Activated CD4-positive, alpha-beta T cell treated with anti-CD3 and anti-CD28 coated beads, Interleukin-2, amount 50 U/mL, for 48 hours (primary cell): ENCODE results near the gene NAPB.
"Not testable (repeated sequence)": the region's sequence is repeated elsewhere in the genome, so short reads cannot be mapped to it uniquely, and the experiment has no call there.

Source experiments
- DNase-seq, 2 experiments: peaks; one replicate each; pipeline ENCODE4 v3.0.0-alpha.2; 2020

The NAPB gene

DNA sequence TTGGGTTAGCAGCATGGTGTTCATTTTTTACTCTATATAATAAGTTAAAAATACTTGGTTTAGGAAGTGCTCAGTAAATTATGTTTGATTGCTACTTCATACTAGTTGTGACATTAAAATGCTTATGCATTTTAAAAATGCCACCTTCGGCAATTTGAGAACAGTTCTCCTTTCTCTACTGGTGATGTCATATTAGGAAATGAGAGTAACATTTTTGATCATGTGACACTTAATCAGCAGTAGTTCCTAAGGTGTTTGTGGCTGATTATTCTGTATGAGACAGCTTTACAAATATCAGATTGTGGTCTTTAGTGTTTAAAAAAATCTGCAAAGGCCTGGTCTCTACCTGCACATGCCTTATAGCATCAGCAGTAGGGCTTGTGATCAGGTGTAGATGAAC, 54.9 kb downstream of the NAPB start:
- DNase-seq, result no peak

DNA sequence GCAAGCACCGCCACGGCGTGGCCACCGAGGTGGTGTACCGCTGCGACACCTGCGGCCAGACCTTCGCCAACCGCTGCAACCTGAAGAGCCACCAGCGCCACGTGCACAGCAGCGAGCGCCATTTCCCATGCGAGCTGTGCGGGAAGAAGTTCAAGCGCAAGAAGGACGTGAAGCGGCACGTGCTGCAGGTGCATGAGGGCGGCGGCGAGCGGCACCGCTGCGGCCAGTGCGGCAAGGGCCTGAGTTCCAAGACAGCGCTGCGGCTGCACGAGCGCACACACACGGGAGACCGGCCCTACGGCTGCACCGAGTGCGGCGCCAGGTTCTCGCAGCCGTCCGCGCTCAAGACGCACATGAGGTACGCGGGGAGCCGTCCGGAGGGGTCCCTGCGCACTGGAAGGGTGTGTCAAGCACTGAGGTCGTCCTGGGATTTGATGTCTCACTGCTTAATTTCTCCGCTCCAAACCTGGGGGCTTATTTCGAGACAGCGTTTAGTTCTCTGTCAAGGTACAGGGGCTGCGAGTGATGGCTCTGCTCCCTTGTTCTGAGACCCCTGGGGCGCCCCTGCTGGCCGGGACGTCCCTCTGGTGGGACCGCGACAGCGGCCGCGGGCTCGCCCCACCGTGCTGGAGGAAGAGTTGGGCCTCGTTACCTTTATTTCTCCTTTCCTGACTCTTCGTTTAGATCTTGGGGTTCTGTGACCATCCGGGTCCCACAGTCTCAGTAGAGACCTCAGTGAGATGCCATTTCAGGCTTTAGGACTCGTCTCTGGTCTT, 55.7 kb downstream of the NAPB start:
- DNase-seq, result no peak

DNA sequence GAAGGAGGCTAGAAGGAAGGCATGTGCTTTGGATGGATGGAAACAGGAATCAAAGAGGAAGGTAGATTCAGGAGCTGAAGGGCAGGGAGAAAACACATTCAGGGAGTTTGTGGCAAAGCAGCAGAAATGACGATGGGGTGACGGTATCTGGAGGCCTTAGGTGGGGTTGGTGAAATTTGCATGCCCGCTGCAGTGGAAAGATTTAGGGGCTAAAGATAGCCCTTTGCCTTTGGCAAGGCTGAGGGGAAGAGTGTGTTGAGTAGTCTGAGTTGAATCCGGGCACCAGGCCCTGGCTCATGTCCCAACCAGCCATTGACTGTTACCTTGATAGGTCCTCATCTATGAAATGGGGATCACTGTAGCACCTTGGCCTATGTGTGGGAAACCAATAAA, 58.0 kb downstream of the NAPB start:
- DNase-seq, result no peak

DNA sequence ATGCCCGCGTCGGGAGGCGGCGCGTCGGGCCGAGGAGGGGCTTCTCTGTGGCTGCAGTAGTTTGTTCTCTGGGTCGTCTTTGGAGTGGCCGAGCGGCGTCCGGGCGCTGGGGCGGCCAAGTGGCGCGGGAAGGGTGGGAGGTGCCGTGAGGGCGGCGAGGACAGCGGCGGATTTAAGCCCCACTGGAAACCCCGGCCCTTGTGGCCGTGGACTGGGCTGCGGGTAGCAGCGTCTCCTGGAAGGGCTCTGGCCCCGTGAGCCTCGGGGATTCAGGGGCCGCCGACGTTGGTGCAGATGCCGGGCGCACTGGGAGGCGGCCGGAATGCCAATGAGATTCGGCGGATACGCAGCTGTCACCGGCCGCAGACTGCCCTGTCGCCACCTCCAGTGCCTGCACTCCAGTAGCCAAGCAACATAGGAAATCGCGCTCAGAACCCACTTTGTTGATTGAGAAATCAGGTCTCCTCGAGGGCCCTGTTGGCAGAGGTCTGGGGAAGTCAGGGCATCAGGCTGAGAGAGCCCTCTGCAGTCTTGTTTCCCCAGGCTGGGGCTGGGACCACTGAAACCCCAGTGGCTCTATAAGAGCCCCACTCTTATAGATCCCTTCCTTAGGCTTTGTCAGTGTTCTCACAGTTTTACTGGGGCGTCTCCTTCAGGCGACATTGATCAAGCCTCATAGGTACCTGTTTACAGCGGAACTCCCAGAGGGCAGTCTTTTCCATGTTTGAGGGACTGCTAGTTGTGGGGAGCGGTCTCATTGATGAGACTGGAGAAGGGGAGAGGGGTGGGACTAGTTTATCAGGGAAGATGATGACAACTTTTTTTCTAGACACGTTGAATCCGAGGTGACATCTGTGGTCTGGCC, 58.7 kb downstream of the NAPB start:
- DNase-seq, result peak; percentile 18 to 29

DNA sequence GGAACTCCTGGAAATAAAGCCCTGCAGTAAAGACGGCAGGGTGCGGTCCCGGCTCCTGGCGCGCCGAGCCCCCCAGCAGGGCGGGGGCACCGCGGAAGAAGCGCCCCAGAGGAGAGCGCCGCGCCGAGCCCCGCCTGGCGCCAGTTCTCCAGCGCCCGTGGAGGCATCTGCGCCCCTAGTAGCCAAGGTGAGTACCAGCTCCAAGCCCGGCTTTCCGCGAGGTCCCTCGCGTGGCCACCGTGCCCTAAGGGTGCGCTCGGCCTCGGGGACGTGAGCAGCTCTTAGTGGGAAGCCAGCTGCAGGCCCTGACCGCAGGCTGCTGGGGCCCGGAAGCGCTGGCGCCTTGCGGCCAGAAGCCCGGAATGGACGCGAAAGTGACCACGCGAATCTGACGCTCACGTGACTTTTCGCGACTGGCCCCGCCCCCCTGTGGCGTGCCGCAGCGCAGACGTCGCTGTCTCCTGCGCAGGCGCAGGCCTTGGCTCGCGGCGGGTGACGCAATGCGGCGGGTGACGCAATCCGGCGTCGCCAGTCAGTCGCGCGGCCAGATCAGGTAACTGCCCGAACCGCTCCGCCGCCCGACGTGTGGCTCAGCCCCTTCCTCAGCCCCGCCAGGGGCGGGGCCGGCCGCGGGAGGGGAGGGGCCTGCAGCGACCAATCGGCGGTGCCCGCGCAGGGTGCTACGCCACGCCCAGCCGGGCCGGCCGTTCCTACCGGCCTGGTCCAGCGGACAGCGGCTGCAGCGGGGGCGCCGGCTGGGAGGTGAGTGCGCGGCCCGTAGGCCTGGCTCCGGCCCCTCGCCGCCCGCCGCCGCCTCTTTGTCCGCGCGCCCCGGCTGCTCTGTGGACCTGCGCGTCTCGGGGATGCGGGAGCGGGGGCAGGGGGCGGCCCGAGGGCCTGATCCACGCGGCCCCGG, 59.6 kb downstream of the NAPB start, which contains the start of gene GZF1:
TSS of gene GZF1 (plus strand) at position 707 of the 916 bp plus-strand sequence. CDS start 2,202 bp downstream, outside the sequence.
- peak; percentile 97 to 98 for DNase-seq

DNA sequence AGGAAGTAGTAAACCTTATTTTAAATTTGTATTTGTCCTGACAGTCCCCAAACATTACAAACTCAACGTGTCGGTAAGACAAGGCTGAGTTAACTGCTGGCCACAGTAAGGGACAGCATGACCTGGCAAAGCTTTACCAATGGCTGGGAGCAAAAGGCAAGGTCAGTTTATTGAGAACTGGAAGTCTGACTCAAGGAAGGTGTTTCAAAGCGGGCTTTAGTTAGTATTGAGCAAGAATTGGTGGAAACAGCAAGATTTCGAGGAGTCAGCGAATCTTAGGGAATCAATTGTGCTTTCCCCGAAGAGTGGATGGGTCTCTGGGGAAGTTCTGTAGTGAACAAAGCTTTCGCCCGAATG, 60.2 kb downstream of the NAPB start:
- no peak for DNase-seq

DNA sequence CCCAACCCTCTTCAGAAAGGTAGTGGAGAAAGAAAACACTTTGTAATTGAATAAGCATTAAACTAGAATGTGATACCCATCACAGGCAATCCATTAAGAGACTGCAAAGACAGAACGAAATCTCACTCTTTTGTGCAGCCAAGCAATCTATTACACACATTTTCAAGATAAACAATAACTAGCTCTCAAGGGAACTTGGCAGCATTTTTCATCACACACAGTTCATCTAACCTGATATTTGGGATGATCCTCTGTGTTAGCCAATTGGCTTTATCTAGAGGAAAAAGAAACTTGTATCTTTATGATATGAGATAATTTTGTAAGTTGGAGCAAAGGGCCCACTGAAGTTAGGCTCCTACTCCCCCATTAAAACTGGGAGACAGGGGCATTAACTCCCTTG, 60.8 kb downstream of the NAPB start:
- no peak for DNase-seq

DNA sequence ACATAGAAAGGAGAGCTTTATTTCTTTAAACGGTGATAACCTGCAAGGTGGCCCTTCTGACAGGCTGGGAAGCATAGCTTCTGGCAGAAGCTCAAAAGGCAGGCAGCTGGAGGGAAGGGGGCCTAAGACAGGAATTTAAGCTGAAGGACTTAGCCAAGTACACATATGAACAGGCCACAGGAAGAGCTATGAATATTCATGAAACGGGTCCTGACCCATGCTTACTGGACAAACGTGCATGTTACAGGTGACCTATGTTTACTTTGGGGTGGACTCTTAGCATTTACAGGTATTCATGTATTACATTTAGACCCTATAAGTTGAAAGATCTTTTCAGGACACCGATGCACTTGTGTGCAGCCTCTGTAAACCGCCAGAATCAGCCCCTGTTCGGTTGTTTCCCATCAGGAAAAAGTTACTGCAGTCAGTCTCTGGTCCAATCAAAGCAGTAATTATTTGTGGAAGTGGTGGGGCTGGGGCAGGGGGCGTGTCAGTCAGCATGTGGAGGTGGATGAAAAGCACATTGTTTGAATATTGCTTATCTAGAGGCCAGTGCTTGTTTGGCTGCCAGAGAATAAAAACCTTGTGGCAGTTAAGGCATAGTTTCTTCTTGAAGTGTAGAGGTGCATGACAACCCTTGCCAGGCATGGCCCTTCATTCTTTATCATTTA, 62.2 kb downstream of the NAPB start:
- no peak for DNase-seq

DNA sequence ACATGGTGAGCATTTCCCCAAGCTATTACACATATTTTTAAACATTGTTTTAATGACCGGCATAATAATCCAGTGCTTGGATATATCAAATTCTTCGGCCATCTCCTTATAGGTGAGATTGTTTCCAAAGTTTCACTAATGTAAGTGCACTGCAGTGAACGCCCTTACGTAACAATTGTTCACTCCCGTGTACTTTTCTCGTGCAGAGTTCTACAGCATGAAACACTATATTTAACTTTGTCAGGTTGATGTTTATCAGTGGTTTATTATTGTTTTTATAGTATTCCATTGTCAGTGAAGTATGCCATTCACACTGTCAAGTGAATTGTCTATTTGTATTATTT, 62.8 kb downstream of the NAPB start:
- DNase-seq, result no peak

DNA sequence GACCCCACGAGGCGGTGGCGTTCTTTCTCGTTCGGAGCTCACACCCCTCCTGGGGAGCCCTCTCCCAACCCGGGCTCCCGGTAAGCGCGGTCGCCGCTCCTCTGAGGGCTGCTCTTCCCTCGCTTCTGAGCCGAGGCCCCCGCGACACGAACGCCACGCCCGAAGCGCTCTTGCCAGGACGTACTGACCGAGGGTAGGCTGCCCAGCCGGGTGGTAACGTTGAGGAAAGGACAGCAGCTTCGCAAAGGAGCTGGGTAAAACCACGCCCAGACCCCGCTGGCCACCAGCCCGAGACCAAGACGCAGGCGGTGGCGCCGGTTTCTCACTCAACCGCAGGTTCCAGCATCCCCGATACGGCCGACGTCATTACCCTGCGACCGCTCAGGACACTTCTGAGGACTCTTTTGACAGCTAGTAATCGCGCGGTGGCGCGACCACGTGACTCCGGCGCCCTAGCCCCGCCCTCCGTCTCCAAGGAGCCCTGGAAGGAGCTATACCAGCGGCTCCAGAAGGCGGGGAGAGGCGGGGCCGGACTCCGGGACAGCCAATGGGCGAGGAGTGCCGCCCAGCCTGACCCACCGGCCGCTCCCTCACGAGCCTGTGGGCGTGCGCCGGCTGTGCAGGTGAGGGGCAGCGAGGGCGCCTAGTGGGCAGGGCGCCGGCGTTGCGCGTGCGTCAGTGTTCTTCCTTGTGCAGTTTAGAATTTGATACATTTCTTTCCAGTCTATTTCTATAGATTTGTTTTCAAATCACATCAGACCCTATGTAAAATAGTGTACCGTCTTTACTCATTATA, 63.3 kb downstream of the NAPB start:
- DNase-seq, result peak; percentile 100

DNA sequence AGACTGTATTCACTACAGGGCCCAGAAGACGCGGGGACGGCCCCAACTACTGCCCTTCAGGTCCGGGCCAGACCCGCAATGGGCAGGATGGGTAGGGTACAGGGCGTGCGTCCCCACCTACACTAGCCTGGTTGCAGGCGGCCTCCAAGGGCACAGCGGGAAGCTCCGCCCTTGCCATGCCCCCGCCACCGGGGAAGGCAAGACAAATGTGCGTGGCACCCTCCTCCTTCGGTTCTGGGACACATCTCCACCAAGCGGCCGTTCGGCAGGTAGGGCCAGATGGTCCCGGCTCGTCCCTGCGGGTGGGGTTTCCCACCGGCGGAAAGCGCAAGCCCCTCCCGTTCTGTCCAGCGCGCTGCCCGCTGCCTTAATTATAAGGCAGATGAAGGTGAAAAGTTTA, 65.1 kb downstream of the NAPB start:
- DNase-seq, result no peak

DNA sequence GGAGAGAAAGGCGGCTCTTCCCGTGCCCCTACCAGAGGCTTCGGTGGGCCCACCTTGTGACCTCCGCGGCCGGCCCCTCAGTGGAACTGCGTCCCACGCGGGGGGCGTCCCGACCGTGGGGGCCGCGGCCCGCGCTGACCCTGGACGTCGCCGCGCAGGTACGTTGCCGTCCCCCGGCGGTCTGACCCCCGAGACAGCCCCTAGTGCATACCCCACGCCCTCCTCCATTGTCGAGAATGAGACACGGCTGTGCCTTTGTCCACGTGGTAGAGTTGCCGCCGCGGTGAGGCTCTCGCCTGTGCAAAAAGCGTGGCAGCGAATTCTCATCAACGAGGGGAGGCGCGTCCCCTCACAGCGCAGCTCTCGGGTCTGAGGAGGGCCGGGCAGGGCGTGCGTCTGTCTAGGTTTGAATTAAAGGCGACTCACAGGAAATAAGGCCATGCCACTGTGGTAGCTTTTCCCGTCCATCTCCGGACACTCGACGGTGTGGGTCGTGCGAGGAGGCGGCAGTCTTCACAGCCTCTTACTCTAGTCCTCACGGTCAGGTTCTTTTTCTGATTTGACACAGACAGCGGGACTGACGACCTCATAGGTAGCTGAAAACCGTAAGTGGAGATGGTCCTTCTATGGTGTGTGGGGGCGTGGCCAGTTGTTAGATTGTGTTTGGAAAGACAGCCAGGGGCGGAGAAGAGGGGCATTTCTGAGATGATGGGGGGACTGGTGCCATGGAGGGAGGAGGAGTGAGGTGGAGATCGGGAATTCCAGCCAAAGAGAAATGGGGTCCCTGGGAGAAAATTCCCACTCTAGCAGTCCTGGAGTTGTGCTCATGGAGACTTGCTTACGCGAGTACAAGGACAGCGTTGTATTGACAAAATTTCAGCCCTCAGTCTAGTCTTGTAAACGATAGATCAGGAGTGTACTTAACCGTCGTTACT, 70.1 kb downstream of the NAPB start:
- DNase-seq, result peak; percentile 66 to 74

DNA sequence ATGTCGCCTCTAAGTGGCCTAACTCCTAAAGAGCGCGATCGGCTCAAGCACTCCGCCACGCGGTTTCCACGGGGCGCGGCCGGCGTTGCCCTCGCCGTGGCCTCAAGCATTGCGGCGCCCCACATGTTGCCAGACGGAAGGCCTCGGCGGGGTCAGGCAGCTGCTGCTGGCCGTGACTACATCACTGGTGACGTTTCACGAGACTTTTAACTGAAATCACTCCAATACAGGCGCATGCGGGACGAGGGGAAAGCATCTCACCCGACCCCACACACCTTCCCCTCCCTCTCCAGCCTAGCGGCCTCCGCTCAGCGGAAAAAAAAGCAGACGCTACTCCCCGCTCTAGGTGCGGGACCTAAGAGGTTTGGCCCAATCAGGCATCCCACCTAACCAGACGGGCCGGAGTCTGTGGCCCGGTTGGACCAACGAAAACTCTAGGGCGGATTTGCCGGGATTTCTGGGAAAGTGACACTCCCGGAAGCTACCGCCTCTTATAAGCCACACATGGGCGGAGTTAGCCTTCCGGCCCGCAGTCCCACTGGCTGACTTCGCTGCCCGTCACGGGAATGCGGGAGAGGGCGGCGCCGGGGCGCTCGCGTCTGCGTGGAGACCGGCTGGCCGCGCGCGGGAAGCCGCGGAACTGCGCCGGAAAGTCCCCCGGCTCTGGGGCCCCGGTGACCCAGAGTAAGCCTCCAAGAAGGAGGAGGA, 70.9 kb downstream of the NAPB start, which contains the start of gene NXT1:
TSS of gene NXT1 (plus strand) at position 596 of the 708 bp plus-strand sequence. CDS start 3,251 bp downstream, outside the sequence.
- DNase-seq, result peak; percentile 94 to 97

DNA sequence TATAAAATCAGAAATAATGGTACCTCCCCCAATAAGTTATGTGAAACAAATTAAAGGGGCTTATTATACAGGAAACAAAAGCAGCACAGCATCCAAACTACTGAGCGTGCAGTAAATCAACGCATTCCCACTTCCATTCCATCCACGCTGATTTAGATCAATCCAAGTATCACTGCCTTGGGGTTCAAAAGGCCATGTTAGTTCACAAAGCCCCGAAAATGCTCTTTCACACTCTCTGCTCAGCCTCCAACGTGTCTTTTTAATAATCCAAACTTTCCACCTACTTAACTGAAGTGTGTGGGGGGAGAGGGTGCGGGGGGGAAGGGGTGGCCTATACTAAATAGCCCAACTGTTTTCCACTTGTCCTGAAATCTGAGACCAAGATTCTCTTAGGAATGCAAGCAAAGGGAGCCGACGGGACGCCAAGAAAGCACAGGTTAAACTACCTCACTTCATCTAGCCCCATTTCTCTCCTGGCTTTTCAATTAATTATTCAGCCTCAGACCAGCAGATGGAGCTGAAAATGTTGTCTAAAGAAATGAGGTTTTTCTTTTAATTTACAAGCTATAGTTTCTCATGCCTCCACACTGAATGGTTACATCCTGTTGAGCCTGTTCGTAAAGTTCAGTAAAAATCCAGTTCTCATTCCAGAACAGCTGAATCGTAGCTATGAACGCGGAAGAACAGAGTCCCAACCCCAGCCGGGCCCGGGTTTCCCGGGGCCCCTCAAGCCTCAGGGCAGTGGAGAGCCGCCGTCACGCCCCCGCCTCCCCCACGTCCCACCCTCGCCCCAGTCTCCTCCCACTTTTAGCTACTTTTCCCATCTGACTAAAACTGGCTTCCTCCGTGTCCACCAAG, 71.7 kb downstream of the NAPB start:
- peak; percentile 72 to 75 for DNase-seq

DNA sequence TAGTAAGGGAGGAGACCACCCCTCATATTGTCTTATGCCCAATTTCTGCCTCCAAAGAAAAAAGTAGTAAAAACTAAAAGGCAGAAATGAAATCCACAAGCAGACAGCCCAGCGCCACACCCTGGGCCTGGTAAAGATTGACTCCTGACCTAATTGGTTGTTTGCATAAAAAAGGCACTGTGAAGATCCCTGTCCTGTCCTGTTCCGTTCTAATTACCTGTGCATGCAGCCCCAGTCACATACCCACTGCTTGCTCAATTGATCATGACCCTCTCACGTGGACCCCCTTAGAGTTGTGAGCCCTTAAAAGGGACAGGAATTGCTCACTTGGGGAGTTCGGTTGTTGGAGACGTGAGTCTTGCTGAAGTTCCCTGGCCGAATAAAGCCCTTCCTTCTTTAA, 72.8 kb downstream of the NAPB start:
- not testable (repeated sequence) for DNase-seq

DNA sequence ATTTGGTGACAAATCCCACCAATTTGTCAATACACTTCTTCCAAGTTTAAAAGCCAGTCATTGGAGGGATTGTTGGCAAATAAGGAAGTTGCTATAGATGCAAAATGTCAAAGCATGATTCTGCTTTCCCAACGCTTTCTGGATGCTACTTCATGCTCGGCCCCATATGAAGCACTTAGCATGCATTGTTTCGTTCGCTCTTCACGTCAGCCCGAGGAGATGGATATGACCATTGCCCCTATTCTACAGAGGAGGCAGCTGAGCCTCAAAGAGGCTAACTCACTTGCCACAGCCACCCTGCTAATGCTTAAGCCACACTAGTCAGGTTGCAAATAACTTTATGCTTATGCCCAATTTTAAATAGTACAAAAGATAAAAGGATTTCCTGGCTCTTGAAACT, 73.5 kb downstream of the NAPB start:
- no peak for DNase-seq

DNA sequence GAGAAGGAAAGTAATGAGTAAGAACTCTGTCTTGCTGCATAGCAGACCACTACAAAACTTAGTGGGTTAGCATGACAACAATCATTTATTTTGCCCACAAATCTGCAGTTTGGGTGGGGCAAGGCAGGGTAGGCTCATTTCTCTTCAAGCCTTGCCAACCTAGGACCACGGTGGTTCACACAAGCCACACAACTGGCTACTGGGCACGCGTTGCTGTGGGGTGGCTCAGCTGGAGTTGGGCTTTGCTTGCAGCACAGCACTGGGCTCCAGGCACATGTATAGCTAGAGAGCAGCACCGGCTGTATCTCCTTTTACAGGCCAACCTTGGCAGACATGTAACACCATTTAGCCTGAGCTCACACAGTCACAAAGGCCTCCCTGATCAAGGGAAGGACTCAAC, 75.3 kb downstream of the NAPB start:
- DNase-seq, result no peak

DNA sequence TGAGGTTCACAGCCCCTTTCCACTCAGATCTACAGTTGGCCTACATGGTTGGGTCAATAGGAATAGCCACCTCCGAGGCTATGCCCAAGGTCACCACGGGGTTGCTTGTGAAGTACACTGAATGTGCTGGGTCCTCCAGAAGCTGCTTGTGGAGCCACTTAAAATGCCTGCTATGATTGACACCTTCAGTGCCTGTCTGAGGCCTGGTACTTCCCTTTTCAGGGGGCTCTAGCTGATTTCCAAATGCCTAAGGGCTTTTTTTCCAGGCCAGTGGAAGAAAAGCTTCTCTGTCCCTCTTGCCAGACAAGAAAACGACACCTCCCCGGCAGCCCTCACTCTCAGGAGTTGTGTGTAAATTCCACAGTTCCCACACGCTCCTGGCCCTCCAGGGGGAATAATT, 77.0 kb downstream of the NAPB start:
- no peak for DNase-seq

DNA sequence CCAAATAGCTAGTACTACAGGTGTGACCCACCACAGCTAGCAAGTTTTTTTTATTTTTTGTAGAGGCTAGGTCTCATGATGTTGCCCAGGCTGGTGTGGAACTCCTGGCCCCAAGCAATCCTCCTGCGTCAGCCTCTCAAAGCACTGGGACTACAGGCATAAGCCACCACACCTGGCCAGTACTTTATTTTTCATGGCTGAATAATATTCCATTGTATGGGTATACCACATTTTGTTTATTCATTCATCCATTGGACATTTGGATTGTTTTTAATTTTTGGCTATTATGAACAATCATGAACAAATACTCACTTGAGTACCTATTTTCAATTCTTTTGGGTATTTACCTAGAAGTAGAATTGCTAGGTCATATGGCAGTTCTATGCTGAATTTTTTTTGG, 77.7 kb downstream of the NAPB start:
- DNase-seq, result no peak
